Astrocyte (in vitro differentiated cells and primary cell): ENCODE results near the gene TMOD1.

ENCODE experiments used
- EZH2 ChIP-seq: IDR thresholded peaks from 2 replicates; pipeline ENCODE4 v1.6.1; 2012; ENCODE audit warnings: mild to moderate bottlenecking, low read length, inconsistent platforms; ENCODE audit not compliant: insufficient read depth
- TF ChIP-seq, protein P1 (sequence below): IDR thresholded peaks from 2 replicates; pipeline ENCODE4 v1.5.1; 2011; ENCODE audit warnings: low read depth, mild to moderate bottlenecking, inconsistent platforms, low read length, moderate library complexity; ENCODE audit not compliant: insufficient read depth

DNA sequence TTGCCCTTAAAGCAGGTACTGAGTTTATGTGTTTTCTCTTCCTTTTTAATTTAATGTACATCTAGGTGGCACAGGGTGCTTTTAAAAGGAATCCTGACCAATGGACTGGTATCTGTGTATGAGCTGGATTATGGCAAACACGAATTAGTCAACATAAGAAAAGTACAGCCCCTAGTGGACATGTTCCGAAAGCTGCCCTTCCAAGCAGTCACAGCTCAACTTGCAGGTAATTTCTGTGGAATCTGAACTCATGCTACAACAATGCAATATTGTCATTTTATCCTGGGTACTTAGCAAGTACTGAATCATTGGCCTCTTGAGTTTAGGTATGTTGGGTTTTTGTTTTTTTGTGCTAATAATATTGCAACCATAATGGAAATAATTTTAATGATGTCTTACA is 14.4 kb upstream of the TMOD1 start:
- TF ChIP-seq, protein P1, sequence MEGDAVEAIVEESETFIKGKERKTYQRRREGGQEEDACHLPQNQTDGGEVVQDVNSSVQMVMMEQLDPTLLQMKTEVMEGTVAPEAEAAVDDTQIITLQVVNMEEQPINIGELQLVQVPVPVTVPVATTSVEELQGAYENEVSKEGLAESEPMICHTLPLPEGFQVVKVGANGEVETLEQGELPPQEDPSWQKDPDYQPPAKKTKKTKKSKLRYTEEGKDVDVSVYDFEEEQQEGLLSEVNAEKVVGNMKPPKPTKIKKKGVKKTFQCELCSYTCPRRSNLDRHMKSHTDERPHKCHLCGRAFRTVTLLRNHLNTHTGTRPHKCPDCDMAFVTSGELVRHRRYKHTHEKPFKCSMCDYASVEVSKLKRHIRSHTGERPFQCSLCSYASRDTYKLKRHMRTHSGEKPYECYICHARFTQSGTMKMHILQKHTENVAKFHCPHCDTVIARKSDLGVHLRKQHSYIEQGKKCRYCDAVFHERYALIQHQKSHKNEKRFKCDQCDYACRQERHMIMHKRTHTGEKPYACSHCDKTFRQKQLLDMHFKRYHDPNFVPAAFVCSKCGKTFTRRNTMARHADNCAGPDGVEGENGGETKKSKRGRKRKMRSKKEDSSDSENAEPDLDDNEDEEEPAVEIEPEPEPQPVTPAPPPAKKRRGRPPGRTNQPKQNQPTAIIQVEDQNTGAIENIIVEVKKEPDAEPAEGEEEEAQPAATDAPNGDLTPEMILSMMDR = peak; percentile 44
- TF ChIP-seq EZH2 = no peak
